ENCODE measurements around the gene BCAR1.
"Not testable (repeated sequence)": the region's sequence is repeated elsewhere in the genome, so short reads cannot be mapped to it uniquely, and the experiment has no call there.

Gene BCAR1

DNA sequence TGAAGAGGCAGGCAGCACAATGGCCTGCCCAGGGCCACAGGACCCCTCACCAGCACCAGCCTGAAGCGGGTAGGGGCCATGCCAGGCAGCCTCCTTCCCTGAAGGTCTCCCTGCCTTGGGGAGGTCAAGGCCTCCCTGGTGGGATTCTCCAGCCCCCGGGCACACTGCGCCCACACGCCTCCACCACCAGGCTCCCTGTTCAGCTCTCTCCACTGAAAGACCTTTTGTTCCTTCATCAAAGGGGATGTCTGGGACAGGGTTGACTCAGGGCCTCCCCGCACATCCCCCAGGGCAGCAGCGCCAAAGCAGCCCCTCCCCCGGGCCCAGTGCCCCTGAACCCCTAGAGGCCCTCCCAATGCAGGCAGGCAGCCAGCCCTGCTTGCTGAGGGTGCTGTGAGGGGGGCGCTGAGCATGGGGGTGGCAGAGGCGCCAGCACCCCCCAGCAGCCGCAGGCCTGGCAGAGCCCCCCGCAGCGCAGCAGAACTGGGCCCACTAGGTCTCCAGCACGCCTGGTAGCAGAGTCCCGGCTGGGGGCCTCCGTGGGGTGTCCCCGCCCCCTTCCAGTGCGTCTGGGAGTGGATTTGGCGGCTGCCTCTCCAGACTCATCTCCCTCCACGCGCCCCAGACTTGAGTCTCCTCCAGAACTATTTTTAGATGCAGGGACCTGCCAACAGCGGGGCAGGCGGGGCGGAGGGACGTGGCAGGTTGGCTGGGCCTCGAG lies 13.1 kb downstream of the BCAR1 start:
- no peak for DNase-seq

- DNase-seq = no peak
Observed at GRCh38 chr16:75237398-75238131, 13.9 kb downstream of the BCAR1 start.

DNA sequence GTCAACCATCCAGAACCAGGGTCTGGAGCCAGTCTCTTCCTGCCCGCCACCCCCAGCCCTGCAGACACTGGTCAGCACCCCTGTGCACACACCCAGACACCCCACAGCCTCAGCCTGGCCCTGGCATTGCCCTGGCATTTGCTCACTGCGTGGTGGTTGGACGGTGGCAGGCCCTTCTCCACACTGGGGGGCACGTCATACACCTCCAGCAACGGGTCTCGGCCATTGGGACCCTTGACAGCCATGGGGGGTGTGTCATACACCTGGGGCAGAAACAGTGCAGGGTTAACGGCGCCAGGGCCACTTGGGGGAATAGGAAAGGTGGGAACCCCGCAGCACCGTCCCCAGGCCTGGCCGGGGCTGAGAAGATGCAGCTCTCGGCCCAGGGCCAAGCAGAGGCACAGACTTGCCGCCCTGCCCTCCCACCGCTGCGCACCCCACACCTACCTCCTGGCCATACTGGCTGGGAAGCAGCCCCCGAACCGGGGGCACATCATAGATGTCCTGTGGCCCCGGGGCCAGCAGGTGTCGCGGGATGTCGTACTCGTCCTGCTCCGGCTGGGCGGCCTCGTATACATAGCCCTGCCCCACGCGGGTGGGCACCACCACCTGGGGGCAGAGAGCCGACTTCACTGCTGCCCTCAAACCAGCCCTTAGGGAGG lies 14.6 kb downstream of the BCAR1 start:
- no peak for DNase-seq

GRCh38 chr16:75236232-75236631 lies 15.2 kb downstream of the BCAR1 start:
- DNase-seq = no peak

- DNase-seq = no peak
Observed at GRCh38 chr16:75235721-75236193, 15.7 kb downstream of the BCAR1 start.

- no peak for DNase-seq
Observed at GRCh38 chr16:75234856-75235696, 16.3 kb downstream of the BCAR1 start.

GRCh38 chr16:75233611-75233938 lies 17.8 kb downstream of the BCAR1 start:
- DNase-seq = no peak

- DNase-seq = no peak
Observed at GRCh38 chr16:75231570-75231969, 19.9 kb downstream of the BCAR1 start.

- no peak for DNase-seq
Observed at GRCh38 chr16:75230471-75231110, 20.8 kb downstream of the BCAR1 start.

DNA sequence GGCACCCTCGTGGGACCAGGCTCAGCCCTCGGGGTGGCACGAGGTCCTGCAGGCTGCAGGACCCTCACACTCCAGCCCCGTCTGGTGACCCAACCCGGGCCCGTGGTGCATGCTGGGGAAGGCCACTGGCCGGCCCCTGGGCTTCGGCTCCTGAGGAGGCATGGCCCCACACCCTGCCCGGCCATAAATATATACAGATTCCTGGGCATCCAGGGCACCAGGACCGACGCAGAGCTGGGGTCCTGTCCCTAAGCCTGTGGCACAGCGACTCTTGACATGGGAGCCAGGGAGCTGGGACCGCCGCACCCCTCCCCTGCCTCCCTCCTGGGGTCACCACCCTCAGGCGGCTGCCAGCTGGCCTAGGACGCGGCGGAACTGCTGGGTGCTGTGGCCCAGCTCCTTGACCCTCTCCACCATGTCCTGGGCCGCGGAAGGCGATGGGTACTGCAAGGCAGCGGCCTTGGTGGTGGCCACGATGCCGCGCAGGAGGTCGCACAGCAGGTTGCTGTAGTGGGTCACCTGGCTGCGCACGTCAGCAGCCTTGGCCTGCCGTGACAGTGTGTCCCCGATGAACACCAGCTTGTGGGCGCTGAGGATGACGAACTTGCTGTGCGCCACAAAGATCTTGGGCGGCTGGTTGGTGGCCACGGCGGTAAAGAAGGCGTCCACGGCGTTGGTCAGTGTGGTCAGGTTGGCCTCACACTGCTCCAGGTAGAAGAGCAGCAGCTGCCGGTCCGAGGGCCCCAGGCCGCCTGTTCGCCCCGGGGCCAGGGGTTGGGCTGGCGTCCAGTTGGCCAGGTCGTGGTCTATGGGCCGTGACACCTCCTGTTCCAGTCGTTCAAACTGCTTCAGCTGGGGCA lies 22.0 kb downstream of the BCAR1 start:
- no peak for DNase-seq

- DNase-seq = no peak
Observed at GRCh38 chr16:75228143-75228976, 23.1 kb downstream of the BCAR1 start.

DNA sequence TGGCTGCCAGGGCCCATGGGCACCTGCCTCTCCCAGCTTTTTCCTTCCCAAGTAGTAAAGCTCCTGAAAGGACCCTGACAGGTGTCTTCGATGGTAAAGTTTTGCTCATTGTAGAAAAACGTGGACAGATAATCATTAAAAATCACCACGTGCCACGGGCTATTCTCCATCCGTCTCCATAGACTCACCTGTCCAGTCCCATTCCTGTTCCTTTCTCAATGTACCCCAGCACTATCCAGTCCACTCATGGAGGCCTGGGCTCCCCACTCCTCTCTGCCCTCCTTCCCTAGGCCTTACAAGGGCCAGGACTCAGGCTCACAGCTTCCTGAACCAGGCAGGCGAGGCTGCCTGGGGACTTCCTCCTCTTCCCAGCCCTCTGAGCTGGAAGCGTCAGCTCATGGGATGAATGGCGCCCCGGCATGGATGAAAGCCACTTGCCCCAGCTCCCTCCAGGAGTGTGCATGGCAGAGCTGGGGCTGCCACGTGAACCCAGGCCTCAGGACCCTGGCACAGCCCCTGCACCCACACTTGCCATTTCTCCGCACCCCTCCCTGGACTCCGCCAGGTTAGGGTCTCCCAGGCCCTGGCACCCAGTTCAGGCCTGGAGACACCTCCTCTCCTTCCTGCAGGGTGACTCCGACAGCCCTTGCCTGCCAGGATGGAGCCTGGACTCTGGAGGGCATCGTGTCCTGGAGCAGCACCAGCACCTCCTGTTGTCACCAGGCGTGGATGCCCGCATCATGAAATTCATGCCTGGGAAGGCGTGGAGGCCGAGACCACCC lies 23.9 kb downstream of the BCAR1 start:
- no peak for DNase-seq

DNA sequence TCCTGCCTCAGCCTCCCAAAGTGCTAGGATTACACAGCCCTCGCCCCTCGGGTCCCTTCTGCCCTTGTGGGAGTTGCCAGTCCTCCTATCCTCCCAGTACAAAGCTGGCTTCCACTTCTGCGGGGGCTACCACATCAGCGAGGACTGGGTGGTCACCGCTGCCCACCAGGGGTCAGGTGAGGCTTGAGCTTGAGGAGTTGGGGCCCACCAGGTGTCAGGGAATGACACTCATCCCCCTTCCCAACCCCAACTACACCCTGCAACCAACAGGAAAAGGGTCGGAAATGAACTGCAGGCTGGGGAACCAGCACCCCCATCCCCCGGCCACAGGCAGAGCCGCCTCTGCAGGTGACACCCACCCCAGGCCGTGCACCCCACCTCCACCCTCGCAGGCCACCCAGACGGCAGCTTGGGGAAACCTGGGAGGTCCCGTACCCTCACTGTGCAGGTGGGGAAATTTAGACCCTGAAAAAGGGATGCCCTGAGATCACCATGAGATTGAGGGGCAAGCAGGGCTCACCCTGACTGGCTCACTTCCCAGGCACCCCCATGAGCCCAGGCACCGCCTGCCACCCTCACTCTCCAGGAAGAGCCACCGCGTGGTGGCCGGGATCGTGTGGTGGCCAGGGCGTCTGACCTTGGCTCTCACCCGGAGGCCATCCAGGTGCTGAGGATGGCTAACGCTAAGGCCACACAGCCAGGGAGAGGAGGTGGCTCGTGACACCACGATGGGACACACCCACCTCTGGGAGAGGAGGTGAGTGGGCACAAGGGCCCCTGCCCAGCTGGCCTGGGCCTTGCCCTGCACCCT lies 24.7 kb downstream of the BCAR1 start:
- DNase-seq = no peak

GRCh38 chr16:75225678-75226515 lies 25.5 kb downstream of the BCAR1 start:
- DNase-seq = no peak

DNA sequence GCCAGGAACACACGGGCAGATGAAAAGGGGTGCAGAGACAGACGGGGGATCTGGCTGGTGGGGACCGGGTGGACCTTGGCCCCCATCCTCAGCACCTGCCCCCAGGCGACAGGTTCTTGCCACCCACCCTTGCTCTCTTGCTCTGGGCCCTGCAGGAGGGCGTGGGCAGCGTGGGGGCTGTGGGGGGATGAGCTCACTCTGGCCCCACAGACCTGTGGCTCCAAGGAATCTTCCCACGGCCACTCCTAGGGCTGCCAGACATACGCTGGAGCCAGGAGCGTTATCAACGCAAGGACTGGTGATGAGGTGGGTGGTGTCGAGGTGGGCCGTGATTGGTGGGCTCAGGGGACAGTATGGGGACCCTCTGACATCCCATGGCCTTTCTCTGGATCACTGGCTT lies 26.3 kb downstream of the BCAR1 start:
- no peak for DNase-seq

- no peak for DNase-seq
Observed at GRCh38 chr16:75224306-75225082, 26.9 kb downstream of the BCAR1 start.

GRCh38 chr16:75223129-75223528 lies 28.3 kb downstream of the BCAR1 start:
- DNase-seq = not testable (repeated sequence)

Data from NCI-H526 (cell line).